NCI-H1092 (cell line): ENCODE results near the gene TMEM253.

Experiments
- DNase-seq: peaks from one replicate; lab custom pipeline; 2025; lab: John Stamatoyannopoulos, UW

Gene TMEM253

GRCh38 chr14:21105095-21105494 lies 4.2 kb downstream of the TMEM253 start:
- DNase-seq = no peak

GRCh38 chr14:21106176-21106497 lies 5.3 kb downstream of the TMEM253 start:
- DNase-seq = no peak

GRCh38 chr14:21106498-21107282 lies 5.8 kb downstream of the TMEM253 start:
- DNase-seq = peak; percentile 67

- no peak for DNase-seq
These were observed 6.5 kb downstream of the TMEM253 start for GRCh38 chr14:21107283-21107800.

GRCh38 chr14:21108791-21109190 lies 7.9 kb downstream of the TMEM253 start:
- DNase-seq = no peak

- DNase-seq = no peak
These were observed 8.7 kb downstream of the TMEM253 start for GRCh38 chr14:21109377-21110138.

- DNase-seq = no peak
These were observed 11.4 kb downstream of the TMEM253 start for GRCh38 chr14:21112255-21112654.

- no peak for DNase-seq
These were observed 12.5 kb downstream of the TMEM253 start for GRCh38 chr14:21113369-21113768.

- DNase-seq = no peak
These were observed 18.1 kb downstream of the TMEM253 start for GRCh38 chr14:21118933-21119332.

- no peak for DNase-seq
These were observed 19.8 kb downstream of the TMEM253 start for GRCh38 chr14:21120686-21121085.

GRCh38 chr14:21121122-21121521 lies 20.3 kb downstream of the TMEM253 start:
- no peak for DNase-seq

- DNase-seq = no peak
These were observed 22.6 kb downstream of the TMEM253 start for GRCh38 chr14:21123429-21123828.

- no peak for DNase-seq
These were observed 33.0 kb downstream of the TMEM253 start for GRCh38 chr14:21133901-21134300.

- DNase-seq = no peak
These were observed 35.2 kb downstream of the TMEM253 start for GRCh38 chr14:21136024-21136423.

- DNase-seq = no peak
These were observed 41.5 kb downstream of the TMEM253 start for GRCh38 chr14:21142357-21142756.

GRCh38 chr14:21145437-21145836 lies 44.6 kb downstream of the TMEM253 start:
- DNase-seq = no peak

GRCh38 chr14:21149641-21150367 lies 48.9 kb downstream of the TMEM253 start:
- no peak for DNase-seq
